Ammon's horn (tissue), 1 donor: Measurements from ENCODE around the gene NPAS3.
A peak's percentile ranks its signal among the peaks of the same experiment; 100 is the strongest.

ENCODE experiments used
- DNase-seq: peaks from one replicate; pipeline ENCODE4 v3.0.0-alpha.2; 2016; ENCODE audit warnings: low spot score

Gene NPAS3

DNA sequence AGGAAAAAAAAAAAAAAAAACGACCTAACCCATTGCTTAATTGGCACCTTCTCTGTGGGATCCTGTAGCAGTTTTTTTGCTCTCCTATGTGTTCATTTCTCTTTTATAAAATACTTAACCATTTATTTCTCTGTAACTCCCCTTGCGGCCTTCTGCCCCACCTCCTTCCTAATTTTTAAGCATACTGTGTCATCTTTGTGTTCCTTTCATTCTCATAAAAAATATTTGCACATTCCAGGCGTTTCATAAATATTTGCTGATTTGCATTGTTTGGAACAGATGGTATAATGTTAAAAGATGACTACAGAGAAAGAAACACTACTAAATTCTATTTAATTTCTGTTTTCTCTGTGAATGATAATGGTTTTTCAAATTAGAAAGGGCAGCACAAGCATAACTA is 77.9 kb downstream of the NPAS3 start:
- no peak for DNase-seq

DNA sequence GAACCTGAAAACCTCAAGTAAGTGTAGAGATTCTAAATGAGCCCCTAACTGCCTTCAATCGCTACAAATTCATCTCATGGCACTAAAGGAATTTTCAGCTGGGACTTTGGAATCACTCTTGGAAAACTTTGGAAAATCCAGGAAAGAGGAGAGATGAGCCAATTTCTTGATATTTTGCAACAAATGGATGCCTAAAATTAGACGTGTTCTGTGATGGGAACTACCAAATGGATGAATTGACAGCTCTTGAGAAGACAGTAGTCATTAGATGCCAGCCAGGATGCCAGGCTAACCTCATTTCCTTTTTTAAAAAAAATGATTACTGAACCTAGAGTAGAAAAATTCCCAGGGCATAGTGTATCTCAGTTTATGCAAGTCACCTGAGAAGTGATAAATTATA is 78.3 kb downstream of the NPAS3 start:
- DNase-seq: no peak

DNA sequence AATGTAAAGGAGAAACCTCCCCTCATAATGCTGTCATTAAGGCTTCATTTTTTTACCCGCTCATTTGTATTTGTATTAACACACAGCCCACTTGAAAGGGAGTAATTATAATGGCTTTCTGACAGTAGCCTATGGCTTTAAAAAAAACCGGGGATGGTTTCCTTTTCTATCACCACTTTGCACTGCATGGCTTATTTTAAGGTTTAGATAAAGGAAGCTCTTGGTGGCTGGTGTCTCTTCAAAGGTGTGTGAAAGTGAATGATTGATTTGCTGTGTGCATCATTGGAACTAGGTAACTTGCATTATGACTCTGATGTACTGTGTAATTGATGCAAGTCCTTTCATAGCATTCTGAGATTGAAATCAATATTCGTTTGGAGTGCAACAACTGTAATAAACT is 80.7 kb downstream of the NPAS3 start:
- DNase-seq: no peak

DNA sequence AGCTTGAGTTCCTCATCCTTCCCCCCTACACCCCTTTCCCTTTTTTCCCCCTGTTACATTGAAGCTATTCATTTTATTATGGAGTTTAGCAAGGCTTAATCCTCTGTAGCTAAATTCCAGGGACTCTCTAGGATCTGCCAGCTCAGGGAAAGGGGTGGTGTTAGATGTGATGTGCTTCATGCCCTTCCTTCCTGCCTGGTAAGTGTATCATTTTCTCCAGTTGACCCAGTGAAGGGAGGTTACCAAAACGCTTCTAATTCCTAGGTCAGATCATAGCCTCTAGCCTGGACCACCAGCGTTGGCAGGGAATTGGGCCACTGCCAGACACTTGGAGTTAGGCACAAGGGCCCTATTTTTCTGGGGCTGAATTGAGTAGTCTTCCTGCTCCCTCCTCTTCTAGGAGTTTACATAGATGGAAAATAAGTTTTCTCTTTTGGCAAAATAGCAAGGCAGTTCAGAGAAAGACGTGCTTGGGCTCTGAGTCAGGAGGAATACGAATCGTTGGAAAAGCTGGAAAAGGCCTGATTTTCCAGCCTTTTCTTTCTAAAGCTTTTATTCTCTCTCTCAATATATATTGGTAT is 88.3 kb downstream of the NPAS3 start:
- peak; percentile 30 for DNase-seq

DNA sequence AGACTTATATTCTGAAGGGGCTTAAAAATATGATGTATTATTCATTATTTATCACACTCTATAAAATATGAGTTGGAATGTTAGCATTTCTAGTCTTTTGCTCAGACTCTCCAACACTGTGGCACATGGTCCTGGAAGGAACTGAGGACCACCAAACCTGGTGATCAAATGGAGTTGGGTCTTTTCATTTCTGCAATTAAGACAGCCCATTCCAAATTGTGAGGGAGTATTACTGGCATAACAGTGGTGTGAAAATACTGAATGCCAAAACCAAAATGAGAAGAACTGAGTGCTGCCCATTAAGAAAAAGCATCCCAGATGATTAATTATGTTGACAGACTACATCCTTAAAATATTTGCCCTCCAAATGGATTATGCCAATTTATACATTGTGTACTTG is 90.8 kb downstream of the NPAS3 start:
- no peak for DNase-seq

DNA sequence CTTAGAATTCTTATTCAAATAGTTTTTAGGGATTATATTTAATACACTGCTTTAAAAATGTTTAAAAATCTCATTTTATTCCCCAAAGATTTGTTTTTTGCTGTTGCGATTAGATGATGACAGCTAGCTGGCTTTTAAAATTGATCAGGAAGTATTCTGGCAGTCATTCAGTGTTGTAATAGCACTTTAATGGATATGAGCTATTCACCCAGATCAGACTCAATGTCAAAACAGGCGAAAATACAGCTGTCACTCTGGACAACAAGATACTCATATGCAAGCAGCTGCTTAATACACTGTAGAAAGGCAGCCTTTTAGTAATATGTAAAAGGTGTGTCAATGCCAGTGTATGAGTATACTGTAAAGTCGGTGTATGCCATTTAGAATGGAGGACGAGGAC is 91.7 kb downstream of the NPAS3 start:
- DNase-seq: no peak

DNA sequence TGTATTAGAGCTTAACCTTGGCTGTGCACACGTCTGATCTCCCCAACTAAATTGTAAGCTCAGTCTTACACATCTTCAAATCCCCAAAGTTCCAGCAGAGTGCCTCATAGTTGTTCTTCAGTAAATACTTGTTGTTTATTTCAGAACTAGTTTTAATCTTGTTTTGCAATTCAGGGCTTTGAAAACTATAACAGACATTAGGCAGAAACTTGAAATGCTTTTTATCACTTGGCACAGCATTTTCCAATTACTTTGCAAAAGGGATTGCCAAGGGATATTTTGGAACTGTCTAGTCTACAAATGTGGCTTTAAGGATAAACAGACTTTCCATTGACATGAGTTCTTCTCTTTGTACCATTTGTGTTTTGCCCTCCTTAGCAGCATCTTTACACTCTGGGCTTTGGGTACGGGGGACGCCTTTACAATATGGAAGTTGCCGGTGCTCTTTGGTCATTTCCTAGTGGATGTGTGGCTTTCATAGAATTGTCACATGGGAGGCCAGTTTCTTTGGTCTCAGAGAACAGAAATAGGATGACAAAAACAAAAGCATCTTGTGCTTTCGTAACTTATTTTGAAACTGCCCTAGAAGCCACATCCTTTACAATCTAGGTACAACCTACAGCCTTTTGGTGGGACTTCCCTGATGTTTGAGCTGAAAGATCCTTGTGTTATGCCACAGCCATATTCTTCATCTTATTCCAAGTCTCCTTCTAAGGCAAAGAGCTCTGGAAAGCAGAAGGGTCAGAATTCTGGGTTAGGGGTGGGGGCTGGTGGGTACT is 96.9 kb downstream of the NPAS3 start:
- no peak for DNase-seq

DNA sequence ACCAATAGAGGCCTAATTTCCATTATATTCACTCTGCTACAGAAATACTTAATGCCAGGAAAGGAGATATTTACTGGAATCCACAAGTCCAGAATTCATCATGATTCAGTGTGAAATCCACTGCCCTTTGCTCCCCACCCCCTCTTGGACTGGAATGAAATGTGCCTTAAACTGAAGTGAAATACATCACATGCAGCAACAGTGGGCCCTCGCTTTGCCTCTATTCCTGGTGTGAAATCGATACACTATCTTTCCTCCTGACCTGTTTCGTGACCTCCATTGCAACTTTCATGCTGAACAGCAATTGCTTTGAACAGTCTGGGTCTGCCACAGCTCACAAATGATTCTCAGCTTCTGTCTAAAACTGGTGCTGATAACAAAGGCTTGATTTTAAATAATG is 100.6 kb downstream of the NPAS3 start:
- no peak for DNase-seq

DNA sequence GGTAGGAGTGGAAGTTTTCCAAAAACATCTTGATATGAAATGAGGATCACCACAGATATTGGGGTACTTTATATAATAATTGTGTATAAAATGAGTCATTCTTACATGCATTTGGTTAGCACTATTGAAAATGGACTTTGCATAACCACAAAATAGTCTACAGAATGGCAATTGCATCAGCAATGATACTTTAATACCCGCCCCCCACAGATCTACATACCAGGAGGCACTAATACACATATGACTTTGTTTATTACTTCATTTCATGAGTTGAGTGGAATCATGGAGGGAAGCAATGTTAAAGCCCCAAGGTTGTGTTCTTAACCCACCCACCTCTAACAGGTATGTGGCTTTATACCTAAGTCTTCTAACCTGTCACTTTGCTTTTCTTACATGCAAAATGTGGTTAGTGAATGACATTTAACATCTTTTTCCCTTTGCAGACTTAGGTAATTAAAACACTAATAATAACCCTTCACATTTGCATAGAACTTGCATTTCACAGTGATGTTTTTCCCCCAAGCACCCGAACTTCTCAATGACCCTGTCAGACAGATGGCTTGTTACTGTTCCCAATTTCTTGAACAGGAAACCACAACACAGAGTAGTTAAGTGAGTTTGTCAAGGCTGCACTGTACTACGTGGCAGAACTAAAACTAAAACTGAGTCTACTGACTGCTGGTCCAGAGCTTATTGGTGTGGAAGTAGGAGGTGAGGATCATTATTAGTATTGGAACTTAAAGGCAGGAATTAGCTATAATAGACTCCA is 101.9 kb downstream of the NPAS3 start:
- DNase-seq: no peak

DNA sequence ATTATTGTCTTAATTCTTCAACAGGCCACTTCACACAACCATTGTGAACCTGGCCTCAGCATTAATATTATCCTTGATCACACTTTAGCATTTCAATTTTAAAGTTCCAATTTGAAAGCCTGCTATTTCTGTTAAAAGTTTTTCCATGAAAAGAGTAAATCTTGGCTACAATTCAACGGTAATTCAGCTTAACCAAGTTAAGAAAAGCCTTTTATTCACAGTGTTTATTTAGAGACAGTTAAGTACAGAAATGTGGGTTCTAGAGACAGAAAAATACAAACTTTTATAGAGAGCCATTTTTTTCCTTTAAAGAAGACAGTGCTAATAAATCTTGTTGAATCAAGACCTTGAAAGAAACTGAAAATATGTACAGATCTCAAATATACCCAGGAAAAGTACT is 103.9 kb downstream of the NPAS3 start:
- no peak for DNase-seq

DNA sequence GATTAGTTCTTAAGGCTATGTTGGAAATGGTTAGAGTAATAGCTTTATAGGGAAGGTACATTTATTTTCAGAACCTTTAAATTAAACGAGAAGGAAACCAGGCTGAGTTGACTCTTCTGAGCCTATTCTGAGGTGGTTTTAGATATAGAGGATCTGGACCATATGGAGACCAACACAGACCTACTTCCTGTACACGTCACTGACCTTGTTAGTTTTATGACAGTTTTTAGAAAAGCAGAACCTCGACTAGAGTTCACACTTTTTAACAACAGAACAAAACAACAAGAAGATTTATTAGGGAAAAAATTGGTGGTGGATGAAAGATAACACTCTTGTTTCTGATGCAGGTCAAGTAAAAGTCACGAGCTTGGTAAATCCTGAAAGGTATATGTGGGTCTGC is 107.1 kb downstream of the NPAS3 start:
- no peak for DNase-seq

DNA sequence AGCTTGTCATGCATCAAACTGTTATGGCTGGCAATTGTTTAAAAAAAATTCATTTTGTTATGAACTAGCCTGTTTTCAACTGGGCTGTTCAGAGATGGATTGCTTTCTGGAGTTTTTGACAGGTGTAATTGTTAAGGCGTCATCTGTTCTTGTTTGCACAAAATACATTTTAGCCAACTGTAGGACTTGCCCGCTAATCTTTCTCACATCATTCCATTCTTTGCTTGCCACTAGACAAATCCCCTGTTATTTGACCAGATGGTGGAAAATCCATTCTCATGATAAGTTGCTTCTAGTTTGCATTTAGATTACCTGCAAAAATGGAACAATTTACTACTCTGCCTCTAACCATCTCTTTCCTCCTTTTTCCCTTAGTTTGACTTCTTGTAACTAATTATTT is 114.3 kb downstream of the NPAS3 start:
- DNase-seq: no peak

DNA sequence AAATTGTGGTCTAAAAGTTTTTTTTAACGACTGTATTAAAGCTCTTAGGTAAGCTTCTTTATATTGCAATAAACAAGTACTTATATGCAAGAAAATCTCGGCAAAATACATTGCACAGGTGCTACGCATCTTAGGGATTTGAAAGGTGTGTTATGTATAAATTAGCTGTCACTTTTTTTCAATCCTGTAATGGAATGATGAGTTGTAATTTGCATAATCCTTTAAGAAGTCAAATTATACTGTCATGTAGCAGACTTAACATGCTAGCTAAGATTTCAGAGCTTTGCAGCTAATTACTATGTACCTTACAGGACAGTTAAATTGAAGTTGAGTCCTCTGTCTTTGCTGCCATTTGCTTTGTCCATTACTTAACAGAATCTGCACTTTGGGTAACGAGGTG is 117.5 kb downstream of the NPAS3 start:
- no peak for DNase-seq

DNA sequence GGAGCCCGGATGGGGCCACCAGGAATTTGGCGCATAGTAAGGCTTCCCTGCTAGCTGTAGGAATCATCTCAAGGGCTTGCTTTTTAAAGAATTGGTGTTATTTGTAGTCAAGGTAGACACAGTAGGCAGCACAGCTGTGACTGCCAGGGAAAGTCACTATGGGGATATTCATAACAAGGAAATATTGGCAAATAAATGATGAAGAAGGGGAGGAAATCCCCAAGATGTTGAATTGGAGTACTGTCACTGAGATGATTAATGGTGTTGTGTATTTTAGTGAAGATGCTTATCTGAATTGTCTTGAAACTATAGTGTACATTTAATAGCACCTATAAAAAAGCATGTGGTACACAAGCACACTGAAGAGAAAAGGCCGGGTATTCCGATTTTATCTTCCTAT is 118.9 kb downstream of the NPAS3 start:
- DNase-seq: no peak

DNA sequence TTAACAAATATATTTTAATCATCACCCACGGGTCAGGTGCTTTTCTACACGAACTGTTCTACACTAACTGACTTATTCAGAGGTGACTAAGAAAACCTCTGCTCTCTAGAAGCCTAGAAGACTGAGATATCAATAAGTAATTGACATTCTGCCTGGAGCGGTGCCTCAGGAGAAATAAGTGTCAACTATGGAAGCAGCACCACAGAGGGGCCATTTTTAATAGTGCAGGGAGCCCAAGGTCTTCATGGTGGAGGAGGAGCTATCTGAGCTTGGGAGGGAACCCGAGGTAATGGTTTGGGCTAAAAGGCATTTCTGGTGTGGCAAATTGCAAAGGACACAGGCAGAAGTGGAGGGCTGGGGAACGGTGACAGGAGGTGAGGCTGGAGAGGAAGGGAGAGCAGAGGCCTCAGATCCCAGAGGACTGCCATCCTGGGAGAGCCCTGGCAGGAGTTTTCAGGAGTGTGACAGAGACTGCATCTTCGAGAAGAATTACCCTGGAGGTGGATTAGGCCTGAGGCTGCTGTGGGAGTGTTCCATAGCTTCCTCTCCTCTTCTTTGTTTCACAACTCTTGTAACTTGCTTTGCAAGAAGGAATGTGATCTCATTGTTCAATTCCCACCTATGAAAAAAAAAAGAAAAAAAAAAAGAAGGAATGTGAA is 123.1 kb downstream of the NPAS3 start:
- DNase-seq: no peak

DNA sequence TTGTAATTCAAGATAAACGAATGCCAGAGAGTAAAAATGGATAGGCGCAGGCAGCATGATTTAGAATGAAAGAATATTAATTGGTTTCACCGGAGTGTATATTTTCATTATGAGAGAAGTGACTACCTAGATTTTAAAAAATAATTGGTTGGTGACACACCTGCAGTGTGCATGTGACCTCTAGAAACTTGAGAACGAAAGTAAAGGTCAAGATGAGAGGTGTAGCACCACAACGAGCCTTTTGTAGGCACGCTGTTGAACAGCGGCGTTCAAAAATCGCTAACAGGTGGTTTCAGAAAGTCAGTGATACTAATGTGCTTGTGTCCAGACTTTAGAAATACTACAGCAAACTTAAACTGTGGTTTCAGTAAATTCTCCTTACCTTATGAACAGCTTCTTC is 123.8 kb downstream of the NPAS3 start:
- no peak for DNase-seq

DNA sequence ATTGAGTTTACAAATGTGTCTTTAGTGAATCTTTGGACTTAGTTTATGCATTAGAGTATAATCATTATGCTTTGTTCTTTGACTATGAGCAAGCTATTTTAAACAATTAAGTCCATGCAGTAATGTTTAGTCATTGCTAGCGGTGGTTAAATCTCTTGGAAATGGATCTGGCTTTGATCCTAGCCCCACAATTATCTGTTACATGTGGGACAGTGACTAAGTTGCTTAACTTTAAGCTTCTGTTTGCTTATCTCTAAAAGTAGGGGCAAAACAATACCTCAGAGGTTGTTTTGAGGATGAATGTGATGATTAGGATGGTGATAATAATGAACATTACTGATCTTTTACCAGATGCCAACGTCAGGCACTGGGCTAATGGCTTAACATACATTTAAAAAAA is 124.2 kb downstream of the NPAS3 start:
- DNase-seq: no peak

DNA sequence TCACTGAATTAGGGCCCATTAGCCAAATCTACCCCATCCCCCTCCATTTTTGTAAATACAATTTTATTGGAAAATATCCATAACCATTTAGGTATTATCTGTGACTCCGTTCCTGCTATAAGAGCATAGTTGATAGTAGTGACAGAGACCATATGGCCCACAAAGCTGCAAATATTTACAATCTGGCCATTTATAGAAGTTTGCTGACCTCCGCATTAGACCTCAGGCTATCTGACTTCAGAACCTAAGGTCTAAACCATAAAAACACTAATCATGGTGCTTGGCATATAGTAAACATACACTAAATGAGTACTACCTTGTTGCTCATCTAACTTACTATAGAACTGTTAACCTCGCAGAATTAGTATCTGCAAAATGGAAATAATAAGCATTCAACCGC is 124.8 kb downstream of the NPAS3 start:
- no peak for DNase-seq

DNA sequence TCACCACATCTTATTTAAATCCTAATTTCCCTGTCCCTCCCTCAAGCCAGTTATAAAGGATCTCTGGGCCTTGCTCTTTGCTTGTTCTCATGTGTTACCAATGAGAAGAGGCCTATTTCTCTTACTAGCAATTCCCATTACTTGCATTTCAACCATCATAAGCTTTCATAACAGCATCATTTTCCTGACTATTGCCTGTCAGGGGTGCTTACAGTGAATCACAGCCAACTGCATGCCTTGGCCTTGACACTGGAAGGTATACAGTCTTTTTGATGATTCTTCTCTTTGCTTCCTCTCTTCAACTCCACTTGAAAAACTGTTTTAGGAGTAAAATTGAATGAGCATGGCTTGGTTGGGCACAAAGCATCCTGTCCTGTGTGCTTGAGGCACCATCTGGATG is 127.0 kb downstream of the NPAS3 start:
- no peak for DNase-seq

DNA sequence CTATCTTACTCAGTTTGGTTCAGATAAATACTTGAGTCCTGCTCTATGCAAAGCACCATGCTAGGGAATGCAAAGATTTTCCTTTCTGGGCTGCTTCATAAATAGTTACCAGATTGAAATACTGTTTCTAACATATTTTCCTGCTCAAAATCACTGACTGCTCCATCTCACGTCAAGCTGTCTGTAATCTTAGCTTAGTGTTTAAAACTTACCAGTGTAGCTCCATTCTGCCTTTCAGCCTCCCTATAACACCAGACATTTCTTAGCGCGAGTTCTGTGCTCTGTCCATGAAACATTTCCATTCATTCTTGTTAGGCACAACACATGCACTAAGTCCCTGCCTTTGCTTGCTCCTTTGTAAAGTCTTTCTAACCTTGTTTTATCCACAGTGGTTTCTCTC is 129.4 kb downstream of the NPAS3 start:
- peak; percentile 4 for DNase-seq

DNA sequence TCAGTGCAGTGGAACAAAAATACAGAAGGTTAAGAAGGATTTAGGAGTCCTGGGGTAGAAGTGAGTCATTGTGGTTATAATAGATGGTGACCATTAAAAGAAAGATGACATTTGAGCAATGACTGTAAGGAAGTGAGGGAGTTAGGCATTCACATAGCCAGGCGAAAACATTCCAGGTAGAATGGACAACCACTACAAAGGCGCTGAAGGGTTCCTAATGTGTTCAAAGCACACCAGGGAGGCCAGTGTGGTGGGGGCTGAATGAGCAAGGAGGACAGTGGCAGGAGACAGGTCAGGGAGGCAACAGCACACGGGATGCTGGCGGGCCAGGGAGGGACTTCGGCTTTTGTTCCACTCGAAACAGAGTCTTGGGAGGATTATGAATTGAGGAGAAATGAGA is 129.9 kb downstream of the NPAS3 start:
- no peak for DNase-seq

DNA sequence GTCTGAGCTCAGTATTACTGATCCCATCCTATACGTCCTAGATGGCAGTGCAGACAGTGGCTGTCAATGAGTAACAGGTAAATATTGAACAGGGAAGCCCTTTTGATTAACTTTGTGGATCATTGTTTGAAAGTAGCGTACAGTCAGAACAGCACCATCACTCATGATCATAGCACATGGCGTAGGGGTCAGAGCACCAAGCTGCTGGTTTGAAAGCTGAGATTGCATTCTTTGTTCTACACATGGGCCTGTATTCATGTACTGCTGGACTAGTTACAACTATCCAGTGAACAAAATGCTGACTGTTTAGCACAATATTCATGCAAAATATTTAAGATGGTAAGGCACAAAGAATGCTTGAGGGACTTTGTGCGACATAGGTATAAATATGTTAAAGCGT is 131.8 kb downstream of the NPAS3 start:
- peak; percentile 36 for DNase-seq

DNA sequence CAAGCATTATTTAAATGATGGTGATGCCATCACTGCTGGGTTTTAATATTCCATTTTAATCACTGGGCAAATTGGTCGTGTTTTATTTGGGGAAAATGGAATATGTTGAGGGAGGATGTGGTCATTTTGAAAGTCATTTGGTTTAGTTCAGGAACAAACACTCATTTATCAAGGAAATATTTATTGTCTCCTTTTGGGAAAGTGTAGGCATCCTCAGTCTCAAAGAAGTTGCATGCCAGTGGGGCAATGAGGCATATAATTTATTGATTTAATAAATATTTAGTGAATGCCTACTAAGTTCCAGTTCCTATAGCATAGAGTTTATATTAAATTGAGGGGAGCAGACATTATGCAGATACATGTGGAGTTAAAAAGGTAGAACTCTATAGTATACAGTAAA is 134.3 kb downstream of the NPAS3 start:
- no peak for DNase-seq
